ENCODE measurements around the gene RSPH6A.

The RSPH6A gene

DNA sequence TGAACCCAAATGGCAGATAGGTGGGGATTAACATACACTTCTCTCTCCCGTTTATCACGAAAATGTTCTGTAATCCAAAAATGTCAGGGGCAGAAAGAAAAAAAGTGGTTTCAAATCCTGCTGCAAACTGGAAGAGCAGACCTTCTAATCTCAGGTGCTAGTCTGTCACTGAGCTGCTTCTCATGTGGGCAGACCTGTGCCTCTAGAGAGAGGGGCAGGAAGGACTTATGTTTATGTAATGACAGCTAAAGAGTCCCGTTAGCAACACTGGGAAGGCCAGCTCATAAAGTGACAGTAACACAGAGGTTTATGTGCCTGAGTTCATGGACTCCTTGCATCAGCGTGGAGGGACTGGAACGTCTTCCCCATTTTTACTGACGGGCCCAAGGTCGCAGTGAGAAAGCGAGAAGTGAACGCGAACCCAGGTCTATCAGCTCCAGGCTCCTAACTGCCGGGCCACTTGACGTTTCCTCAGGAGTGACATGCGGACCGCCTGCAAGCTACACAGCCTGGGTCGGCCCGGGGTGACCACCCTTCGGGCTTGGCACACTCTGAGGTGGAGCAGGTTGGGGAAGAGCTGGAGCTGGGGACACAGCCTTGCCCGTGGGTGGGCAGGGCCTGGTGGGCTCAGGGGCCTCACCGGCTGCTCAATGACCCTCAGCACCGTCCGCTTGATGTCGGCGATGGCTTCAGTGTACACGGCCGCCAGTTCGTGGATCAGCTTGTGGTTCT, 9.6 kb upstream of the RSPH6A start:
- DNase-seq: no peak

GRCh38 chr19:45824041-45824471, 8.9 kb upstream of the RSPH6A start:
- DNase-seq: no peak

DNA sequence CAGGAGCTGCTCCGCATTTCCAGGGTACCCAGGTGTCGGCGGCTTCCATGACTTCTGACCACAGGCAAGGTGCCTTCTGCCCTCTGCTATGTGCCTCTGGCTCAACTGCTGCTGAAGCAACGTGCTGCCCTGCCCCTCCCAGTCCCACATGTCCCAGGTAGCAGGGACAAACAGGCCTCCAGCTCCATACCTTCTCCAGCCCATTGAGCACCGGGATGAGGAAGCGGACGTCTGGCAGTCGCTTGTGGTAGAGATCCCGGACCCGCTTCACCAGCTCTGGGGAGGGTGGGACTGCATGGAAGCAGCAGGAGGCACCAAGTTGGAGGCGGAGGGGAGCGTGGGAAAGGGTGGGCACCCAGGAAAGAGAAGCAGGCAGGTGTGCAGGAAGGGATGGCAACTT, 8.1 kb upstream of the RSPH6A start:
- no peak for DNase-seq

DNA sequence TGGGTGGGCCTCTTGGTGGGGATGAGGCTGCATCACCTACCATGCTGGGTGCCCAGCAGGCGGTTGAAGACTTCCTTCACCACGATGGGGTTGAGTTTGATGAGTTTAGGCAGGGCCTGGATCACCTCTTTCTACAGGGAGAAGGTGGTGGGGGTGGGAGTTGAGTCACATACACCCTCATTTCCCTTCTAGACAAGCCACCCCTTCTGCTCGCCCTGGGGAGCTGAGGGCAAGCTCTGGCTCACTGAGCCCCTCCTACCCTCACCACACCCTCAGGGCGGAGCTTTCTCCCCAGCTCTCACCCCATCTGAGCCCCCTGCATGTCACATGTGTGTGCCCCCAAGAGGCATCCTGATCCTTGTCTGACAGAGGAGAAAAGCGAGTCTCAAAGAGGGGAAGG, 7.6 kb upstream of the RSPH6A start:
- DNase-seq: no peak

DNA sequence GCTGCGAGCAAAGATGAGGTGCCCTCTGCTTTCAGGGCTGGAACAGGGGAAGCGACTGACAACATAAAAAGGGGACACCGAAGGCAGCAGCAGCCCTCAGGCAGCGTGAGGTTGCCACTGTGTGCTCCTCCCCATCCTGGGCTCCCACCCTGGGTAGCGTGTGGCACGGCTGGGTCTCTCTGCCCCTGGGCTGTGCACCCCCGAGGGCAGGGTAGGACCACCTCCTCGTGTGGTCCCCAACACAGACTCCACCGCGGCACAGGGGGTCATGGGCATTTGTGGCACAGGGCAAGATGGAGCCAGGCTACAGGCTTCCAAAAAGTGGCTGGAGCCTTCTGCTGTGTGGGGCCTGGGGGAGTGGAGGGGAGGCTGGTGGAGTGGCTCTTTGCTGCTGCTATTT, 6.5 kb upstream of the RSPH6A start:
- DNase-seq: no peak

DNA sequence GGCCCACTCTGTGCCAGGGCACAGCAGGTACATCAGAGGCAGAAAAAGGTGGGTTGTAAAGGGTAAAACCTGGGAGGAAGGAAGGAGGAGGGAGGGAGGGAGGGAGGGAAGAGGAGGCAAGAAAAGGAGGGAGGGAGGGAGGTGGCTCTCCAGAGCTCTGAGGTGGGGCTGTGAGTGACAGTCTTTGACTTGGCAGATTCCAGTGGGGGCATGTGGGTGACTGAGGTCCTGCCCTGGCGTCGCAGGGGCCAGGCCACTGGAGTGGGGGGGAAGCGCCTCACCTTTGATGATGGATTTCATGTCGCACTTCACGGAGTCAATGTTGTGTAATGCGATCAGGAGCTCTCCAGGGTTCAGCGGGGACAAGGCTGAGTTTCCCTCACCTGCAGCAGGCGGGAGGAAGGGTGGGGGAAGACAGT, 6.0 kb upstream of the RSPH6A start:
- DNase-seq: no peak

DNA sequence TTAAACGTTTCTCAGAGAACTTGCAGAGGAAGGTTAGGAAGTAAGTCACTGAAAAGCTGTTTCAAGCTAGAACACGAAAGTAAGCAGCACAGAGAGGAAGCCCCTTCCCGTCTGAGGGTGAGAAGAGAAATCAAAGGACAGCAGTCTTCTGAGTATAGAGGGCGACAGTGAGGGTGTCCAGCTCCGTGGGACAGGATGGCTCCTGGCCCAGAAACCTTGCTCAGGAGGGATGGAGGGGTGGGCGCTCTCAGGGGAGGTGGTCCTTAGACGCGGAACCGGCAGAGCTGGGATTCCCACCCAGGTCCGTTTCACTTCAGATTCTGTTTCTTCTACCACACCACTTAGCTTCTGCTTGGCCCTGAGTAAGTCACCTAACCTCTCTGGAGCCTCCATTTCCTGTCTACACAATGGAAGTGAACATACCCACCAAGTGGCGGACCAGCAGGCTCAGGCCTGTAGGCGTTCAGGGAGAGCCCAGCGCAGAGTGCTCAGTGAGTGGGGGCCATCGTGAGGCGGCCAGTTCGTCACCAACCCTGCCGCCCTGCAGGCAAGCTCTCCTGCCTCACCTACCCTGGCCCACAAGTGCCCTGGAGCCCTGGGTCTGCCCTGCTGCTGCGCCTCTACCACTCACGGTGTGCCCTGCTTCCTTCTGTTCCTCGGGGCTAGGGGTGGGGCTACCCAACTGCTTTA, 5.5 kb upstream of the RSPH6A start:
- DNase-seq: no peak

DNA sequence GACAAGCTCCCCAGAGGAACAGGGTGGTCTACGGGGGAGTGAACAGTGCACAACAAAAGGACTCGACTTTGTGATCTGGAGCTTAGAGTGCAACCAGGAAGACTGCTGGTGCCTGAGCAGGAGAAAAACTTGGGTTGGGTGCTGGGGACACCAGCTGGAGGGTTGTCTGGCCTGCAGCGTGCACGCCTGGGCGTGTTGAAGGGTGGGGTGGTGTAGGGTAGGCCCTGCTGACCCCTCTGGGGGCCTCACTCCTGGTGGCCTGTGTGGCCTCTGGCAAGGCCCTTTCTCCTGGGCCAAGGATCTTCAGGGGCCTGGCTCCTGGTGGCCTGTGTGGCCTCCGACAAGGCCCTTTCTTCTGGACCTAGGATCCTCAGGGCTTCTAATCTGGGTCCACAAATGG, 4.7 kb upstream of the RSPH6A start:
- no peak for DNase-seq

- no peak for DNase-seq
Measured at GRCh38 chr19:45817725-45818301, 2.7 kb upstream of the RSPH6A start.

- DNase-seq: peak; percentile 93
Measured at GRCh38 chr19:45817010-45817724, 2.1 kb upstream of the RSPH6A start.

GRCh38 chr19:45816236-45817009, 1.3 kb upstream of the RSPH6A start:
- DNase-seq: no peak

DNA sequence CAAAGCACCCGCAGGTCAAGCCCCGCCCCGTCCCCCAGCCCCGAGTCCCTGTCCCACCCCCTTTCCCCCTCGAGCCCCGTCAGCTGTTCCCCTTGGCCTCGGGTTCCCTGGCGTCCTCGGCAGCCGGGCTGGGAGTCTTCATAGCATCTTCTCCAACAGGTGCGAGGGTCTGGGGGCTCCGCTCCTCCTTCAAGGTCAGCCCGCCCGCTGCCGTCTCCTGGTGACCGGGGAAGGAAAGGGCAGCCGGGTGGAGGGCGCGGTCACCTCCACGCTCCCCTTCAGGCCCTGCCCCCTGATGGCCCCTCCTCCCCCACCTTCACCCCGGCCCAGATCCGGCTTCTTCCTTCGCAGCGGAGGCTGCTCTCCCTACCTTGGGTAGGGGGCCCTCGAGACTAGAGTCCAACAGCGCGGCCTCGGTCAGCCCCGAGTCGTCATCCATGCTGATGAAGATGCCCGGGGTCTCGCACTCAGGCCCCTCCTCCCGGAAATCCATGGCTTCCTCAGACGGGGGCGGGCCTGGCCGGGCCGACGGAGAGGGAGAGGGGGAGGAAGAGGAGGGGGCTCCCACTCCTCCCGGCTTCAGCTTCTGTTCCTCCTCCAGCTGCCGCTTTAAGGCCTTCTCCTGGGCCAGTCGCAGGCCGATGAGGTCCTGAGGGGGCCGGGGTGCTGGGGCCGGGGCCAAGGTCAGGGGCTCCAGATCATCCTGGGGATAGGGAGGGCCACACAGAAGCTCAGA, 541 bp upstream of the RSPH6A start:
- DNase-seq: no peak

- DNase-seq: no peak
Measured at GRCh38 chr19:45814166-45814780, 835 bp downstream of the RSPH6A start.

DNA sequence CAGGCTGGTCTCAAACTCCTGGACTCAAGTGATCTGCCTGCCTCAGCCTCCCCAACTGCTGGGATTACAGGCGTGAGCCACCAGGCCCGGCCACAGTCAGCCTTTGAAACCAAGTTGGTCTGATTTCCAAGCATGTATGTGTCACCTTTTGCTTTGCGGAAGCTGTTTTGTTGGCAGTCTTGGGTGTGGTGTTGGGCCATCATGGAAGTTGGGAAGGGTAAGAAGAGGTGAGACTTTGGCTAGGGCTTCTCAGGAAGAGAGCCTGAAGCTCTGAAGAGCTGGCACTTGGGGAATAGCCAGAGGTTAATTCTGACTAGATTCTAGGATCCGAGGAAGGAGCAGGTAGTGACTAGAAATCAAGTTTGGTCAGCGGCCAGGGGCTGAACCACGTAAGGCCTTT, 2.8 kb downstream of the RSPH6A start:
- DNase-seq: no peak

DNA sequence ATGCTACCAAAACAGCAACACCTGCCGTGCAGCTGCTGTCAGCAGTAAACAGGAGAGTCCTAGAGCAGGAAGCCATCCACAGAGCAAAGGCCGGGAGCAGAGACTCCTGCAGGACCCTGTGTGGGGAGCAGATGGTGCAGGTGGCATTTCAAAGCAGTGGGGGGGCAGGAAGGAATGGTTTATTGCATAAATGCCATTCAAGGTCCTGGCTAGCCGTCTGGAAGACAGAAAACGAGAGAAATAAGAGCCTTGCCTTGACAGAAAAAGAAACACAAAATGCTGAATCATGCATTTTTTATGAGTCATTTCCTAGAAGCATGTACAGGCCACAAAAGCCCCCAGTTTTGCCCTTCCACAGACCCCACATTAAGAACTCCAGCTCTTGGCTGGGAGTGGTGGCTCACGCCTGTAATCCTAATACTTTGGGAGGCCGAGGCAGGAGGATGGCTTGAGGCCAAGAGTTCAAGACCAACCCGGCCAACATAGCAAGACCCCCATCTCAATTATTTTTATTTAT, 5.4 kb downstream of the RSPH6A start:
- DNase-seq: peak; percentile 90

DNA sequence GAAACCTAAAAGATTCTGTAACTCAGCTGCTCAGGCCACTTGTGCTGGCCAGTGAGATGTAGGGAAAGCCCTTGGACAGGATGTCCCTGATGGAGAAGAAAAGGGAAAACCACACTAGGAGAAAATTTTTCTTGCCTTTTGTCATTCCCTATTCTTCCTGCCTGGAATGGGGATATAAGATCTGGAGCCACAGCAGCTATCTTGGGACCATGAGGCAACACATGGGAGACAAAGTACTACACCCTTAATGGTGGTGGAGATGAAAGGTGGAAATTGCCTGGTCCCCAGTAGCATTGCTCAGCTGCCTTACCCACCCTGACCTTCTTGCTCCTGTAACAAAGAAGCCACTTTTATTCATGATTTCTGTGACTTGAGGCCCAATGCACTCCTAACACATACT, 9.4 kb downstream of the RSPH6A start:
- DNase-seq: no peak

DNA sequence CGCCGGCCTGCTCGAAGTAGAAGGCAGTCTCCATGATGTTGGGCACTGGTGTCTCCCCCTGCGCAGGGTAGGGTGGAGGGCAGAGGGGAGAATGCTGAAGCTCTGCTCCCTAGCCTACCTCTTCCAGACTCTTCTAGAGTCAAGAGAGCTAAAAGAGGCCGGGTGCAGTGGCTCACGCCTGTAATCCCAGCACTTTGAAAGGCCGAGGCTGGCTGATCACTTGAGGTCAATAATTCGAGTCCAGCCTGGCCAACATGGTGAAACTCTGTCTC, 10.2 kb downstream of the RSPH6A start:
- no peak for DNase-seq

- no peak for DNase-seq
Measured at GRCh38 chr19:45804140-45804958, 10.8 kb downstream of the RSPH6A start.

DNA sequence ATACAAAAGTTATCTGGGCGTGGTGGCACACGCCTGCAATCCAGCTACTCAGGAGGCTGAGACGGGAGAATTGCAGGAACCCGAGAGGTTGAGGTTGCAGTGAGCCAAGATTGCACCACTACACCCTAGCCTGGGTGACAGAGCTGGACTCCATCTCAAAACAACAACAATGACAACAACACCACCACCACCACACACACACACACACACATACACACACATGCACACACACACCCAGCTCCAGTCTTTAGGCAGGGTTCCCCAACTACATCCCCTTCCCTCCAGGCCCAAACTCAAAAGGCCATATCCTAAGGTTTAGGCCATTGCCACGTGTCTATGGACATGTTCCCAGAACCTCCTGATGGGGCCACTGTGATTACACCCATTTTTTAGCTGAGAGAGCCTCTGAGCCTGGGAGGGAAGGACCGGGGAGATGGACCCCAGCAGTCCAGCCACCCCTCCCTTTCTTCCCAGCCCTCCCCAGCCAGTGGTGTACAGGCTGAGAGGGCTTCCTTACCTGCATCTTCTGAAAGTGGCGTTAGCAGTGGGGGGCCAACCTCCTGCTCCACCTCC, 13.4 kb downstream of the RSPH6A start:
- no peak for DNase-seq

GRCh38 chr19:45800070-45800553, 15.0 kb downstream of the RSPH6A start:
- peak; percentile 60 for DNase-seq
